Testis (tissue), 2 donors: ENCODE measurements around the gene LPCAT2.

Experiments
- CTCF ChIP-seq, 3 experiments: fragments of 450-650 bp in 2 of 3; fragments of 200-600 bp in 1 of 3; sonication (generic) in 1 of 3; IDR thresholded peaks; one replicate each; pipeline ENCODE4 v1.5.1; 2016 to 2019; ENCODE audit warnings: antibody characterized with exemption in 3 of 3, mild to moderate bottlenecking in 2 of 3, moderate library complexity in 1 of 3
- POLR2A ChIP-seq: fragments of 450-650 bp; IDR thresholded peaks from one replicate; pipeline ENCODE4 v1.6.1; 2017; ENCODE audit warnings: antibody characterized with exemption, mild to moderate bottlenecking, moderate library complexity

GRCh38 chr16:55505333-55506015 lies 3.4 kb upstream of the LPCAT2 start:
- TF ChIP-seq POLR2A (no peak), CTCF (IDR thresholded peaks at IDR 0.05) (no peak)
